ENCODE results near the gene HPCA.
A peak's percentile ranks its signal among the peaks of the same experiment; 100 is the strongest.
"Not testable (repeated sequence)": the region's sequence is repeated elsewhere in the genome, so short reads cannot be mapped to it uniquely, and the experiment has no call there.

Gene HPCA

GRCh38 chr1:32898958-32899357, 12.7 kb downstream of the HPCA start:
- in situ Hi-C loops (cut with HindIII; ENCODE audit: low pct_ligation_motif_present, low pct_unique_long_range_greater_than_20kb, low sequenced_read_pairs) = no loop called here
- DNase-seq = no peak

- DNase-seq = no peak
- in situ Hi-C loops (cut with HindIII; ENCODE audit: low pct_ligation_motif_present, low pct_unique_long_range_greater_than_20kb, low sequenced_read_pairs) = no loop called here
Measured at GRCh38 chr1:32899586-32900296, 13.4 kb downstream of the HPCA start.

GRCh38 chr1:32900371-32900955, 14.2 kb downstream of the HPCA start:
- in situ Hi-C loops (cut with HindIII; ENCODE audit: low pct_ligation_motif_present, low pct_unique_long_range_greater_than_20kb, low sequenced_read_pairs) = no loop called here

GRCh38 chr1:32900956-32901822, 14.9 kb downstream of the HPCA start, which contains the start of gene TMEM54:
TSS of gene TMEM54 (minus strand) at chr1:32901389. CDS start at chr1:32901238, 151 bp downstream.
- DNase-seq = peak; percentile 60
- in situ Hi-C loops (cut with HindIII; ENCODE audit: low pct_ligation_motif_present, low pct_unique_long_range_greater_than_20kb, low sequenced_read_pairs) = no loop called here

More at GRCh38 chr1:32900371-32900955, 14.2 kb downstream of the HPCA start:
- no peak for DNase-seq

- in situ Hi-C loops (cut with HindIII; ENCODE audit: low pct_ligation_motif_present, low pct_unique_long_range_greater_than_20kb, low sequenced_read_pairs) = no loop called here
- DNase-seq = no peak
Measured at GRCh38 chr1:32901823-32902534, 15.7 kb downstream of the HPCA start.

- in situ Hi-C loops (cut with HindIII; ENCODE audit: low pct_ligation_motif_present, low pct_unique_long_range_greater_than_20kb, low sequenced_read_pairs) = no loop called here
- DNase-seq = no peak
Measured at GRCh38 chr1:32902535-32902920, 16.2 kb downstream of the HPCA start.

GRCh38 chr1:32903991-32904785, 17.9 kb downstream of the HPCA start:
- no peak for DNase-seq
- in situ Hi-C loops (cut with HindIII; ENCODE audit: low pct_ligation_motif_present, low pct_unique_long_range_greater_than_20kb, low sequenced_read_pairs) = no loop called here

- in situ Hi-C loops (cut with HindIII; ENCODE audit: low pct_ligation_motif_present, low pct_unique_long_range_greater_than_20kb, low sequenced_read_pairs) = no loop called here
- no peak for DNase-seq
Measured at GRCh38 chr1:32904797-32905196, 18.5 kb downstream of the HPCA start.

- DNase-seq; in situ Hi-C loops (cut with HindIII; ENCODE audit: low pct_ligation_motif_present, low pct_unique_long_range_greater_than_20kb, low sequenced_read_pairs): not testable (repeated sequence)
Measured at GRCh38 chr1:32905588-32905987, 19.3 kb downstream of the HPCA start.

- in situ Hi-C loops (cut with HindIII; ENCODE audit: low pct_ligation_motif_present, low pct_unique_long_range_greater_than_20kb, low sequenced_read_pairs) = no loop called here
Measured at GRCh38 chr1:32906654-32907053, 20.4 kb downstream of the HPCA start.

GRCh38 chr1:32907435-32907834, 21.1 kb downstream of the HPCA start:
- in situ Hi-C loops (cut with HindIII; ENCODE audit: low pct_ligation_motif_present, low pct_unique_long_range_greater_than_20kb, low sequenced_read_pairs) = no loop called here
- no peak for DNase-seq

More at GRCh38 chr1:32906654-32907053, 20.4 kb downstream of the HPCA start:
- DNase-seq = no peak

GRCh38 chr1:32910319-32910718, 24.0 kb downstream of the HPCA start:
- in situ Hi-C loops (cut with HindIII; ENCODE audit: low pct_ligation_motif_present, low pct_unique_long_range_greater_than_20kb, low sequenced_read_pairs) = no loop called here
- DNase-seq = no peak

GRCh38 chr1:32915766-32916706, 29.7 kb downstream of the HPCA start:
- DNase-seq = no peak
- in situ Hi-C loops (cut with HindIII; ENCODE audit: low pct_ligation_motif_present, low pct_unique_long_range_greater_than_20kb, low sequenced_read_pairs) = no loop called here

- no peak for DNase-seq
- in situ Hi-C loops (cut with HindIII; ENCODE audit: low pct_ligation_motif_present, low pct_unique_long_range_greater_than_20kb, low sequenced_read_pairs) = no loop called here
Measured at GRCh38 chr1:32917521-32917920, 31.2 kb downstream of the HPCA start.

- no peak for DNase-seq
- in situ Hi-C loops (cut with HindIII; ENCODE audit: low pct_ligation_motif_present, low pct_unique_long_range_greater_than_20kb, low sequenced_read_pairs) = no loop called here
Measured at GRCh38 chr1:32918179-32918578, 31.9 kb downstream of the HPCA start.

- in situ Hi-C loops (cut with HindIII; ENCODE audit: low pct_ligation_motif_present, low pct_unique_long_range_greater_than_20kb, low sequenced_read_pairs) = no loop called here
- DNase-seq = peak; percentile 31
Measured at GRCh38 chr1:32919811-32920733, 33.8 kb downstream of the HPCA start.

Data from ACHN (cell line).